GM23248 (cell line): ENCODE data around the gene OR1D2.

Experiments
- EZH2 ChIP-seq: fragments of 200-600 bp; sonication (generic); IDR thresholded peaks from 2 replicates; pipeline ENCODE4 v1.6.1; 2018; ENCODE audit warnings: antibody characterized with exemption, mild to moderate bottlenecking; ENCODE audit not compliant: insufficient read depth, poor library complexity, severe bottlenecking
- EZH2phosphoT487 ChIP-seq: fragments of 200-600 bp; sonication (generic); IDR thresholded peaks from 2 replicates; pipeline ENCODE4 v1.6.1; 2018; ENCODE audit warnings: antibody characterized with exemption, moderate library complexity, mild to moderate bottlenecking, low read depth; ENCODE audit not compliant: insufficient read depth

DNA sequence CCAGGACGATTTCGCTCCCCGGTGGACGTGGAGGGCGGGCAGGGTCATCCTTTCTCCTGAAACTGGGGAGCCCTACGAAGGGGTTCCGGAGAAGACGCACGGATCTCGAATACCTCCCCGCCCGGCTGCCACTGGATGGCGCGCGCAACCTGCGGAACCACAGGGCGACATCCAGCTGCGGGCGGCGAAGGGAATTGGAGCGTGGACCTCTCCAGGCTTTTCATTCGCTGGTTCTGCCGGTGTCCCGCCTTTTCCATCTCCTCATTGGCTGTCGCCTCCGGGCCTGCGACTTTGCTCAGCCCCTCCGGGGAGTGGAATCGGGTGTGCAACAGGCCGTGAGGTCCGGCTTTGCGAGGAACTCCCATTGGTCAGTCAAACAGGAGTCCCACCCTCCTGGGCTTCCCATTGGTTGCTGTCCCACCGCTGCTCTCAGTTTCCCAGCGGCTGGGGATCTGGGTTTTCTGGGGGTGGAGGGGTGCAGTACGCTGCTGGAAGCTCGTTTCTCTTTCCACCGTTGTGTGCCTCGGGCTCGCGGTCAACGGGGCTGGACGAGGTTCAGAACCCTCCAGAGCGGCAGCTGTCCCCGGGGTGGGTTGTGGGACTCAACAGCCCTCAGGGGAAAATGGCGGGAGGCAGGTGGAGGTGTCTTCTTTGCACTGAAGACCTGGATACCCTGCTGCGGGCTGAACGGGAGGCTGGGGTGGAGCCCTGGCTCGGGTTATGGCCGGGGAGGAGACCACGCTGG is 55.3 kb downstream of the OR1D2 start:
- TF ChIP-seq EZH2phosphoT487 (no peak), EZH2 (no peak)
